Activated CD8-positive, alpha-beta memory T cell treated with anti-CD3 and anti-CD28 coated beads, Interleukin-2, amount 10 ng/mL, durations not matched to agents 7 days and 5 days (primary cell): ENCODE data around the gene FAIM. TPM values are rescaled to one million over a fixed set of nuclear protein-coding genes. Genes with fewer than 3 reads are reported as not detected.

ENCODE experiments used
- ATAC-seq: fragments of 150-1000 bp; cut with Tn5 transposase; one replicate; pipeline ENCODE4 v1.10.0; 2021; ENCODE audit warnings: moderate library complexity
- CTCF ChIA-PET: fragments of 350-600 bp; sonication (Branson Sonifier 250); formaldehyde crosslinking; loops from one replicate; lab custom pipeline; 2021; ENCODE audit warnings: antibody characterized with exemption; lab: Charles Lee
- DNase-seq: peaks from one replicate; pipeline ENCODE4 v3.0.0-alpha.2; 2020
- H3K27ac Mint-ChIP-seq: one replicate; pipeline ENCODE4 v1.8.0; 2021; ENCODE audit warnings: mild to moderate bottlenecking, mixed read lengths
- H3K27me3 Mint-ChIP-seq: one replicate; pipeline ENCODE4 v1.8.0; 2021; ENCODE audit warnings: mixed read lengths
- H3K36me3 Mint-ChIP-seq: one replicate; pipeline ENCODE4 v1.8.0; 2021; ENCODE audit warnings: mild to moderate bottlenecking, mixed read lengths
- H3K4me1 Mint-ChIP-seq: one replicate; pipeline ENCODE4 v1.8.0; 2021; ENCODE audit warnings: mixed read lengths
- H3K4me3 Mint-ChIP-seq: one replicate; pipeline ENCODE4 v1.8.0; 2021; ENCODE audit warnings: mild to moderate bottlenecking, moderate library complexity, mixed read lengths
- H3K9me3 Mint-ChIP-seq: one replicate; pipeline ENCODE4 v1.8.0; 2022; ENCODE audit warnings: low read depth, mixed read lengths
- total RNA-seq, 2 experiments: library from RNA; stranded (reverse); gene quantifications; one replicate each; pipeline ENCODE4 v1.2.3, GENCODE V29; 2021

The FAIM gene
- total RNA-seq, 2 experiments from 2014 or later = 2.2 to 4.7 TPM

GRCh38 chr3:138620431-138620830 is 11.9 kb downstream of the FAIM start:
- no peaks in the 10 kb centered on the region for H3K27me3 Mint-ChIP-seq
- no peak overlapping the region for H3K27ac Mint-ChIP-seq
- no peaks in the 10 kb centered on the region for H3K36me3 Mint-ChIP-seq
- DNase-seq = no peak
- H3K4me1 Mint-ChIP-seq = peaks cover 4% of the 10 kb centered on the region
- CTCF ChIA-PET = interaction anchor here (1.4 kb wide), 1 partner anchor 26 kb away, joined by 3 read pairs; the partner anchor contains the start of gene CEP70
- no peak overlapping the region for H3K4me3 Mint-ChIP-seq
- H3K9me3 Mint-ChIP-seq = no peaks in the 10 kb centered on the region
- ATAC-seq = no peak

- ATAC-seq (no peak), DNase-seq (no peak)
- no peak overlapping the region for H3K4me3 Mint-ChIP-seq
- H3K27ac Mint-ChIP-seq = no peak overlapping the region
- CTCF ChIA-PET = no interaction called here
- H3K9me3 Mint-ChIP-seq = no peaks in the 10 kb centered on the region
- no peaks in the 10 kb centered on the region for H3K36me3 Mint-ChIP-seq
- H3K27me3 Mint-ChIP-seq = no peaks in the 10 kb centered on the region
- peaks cover 4% of the 10 kb centered on the region for H3K4me1 Mint-ChIP-seq
Measured at GRCh38 chr3:138624518-138624917, 15.9 kb downstream of the FAIM start.

- peaks cover 4% of the 10 kb centered on the region for H3K4me1 Mint-ChIP-seq
- H3K9me3 Mint-ChIP-seq = no peaks in the 10 kb centered on the region
- no peak overlapping the region for H3K4me3 Mint-ChIP-seq
- ATAC-seq (no peak), DNase-seq (no peak)
- no peaks in the 10 kb centered on the region for H3K27me3 Mint-ChIP-seq
- no peak overlapping the region for H3K27ac Mint-ChIP-seq
- H3K36me3 Mint-ChIP-seq = no peaks in the 10 kb centered on the region
- CTCF ChIA-PET = interaction anchor here (0.6 to 1.2 kb wide), 3 partner anchors 16 to 290 kb away, joined by 3 to 4 read pairs (median 3); no protein-coding TSS in a partner anchor
Measured at GRCh38 chr3:138625707-138626365, 17.3 kb downstream of the FAIM start.

- H3K4me1 Mint-ChIP-seq = peaks cover 3% of the 10 kb centered on the region
- H3K27me3 Mint-ChIP-seq = no peaks in the 10 kb centered on the region
- no peak overlapping the region for H3K4me3 Mint-ChIP-seq
- H3K9me3 Mint-ChIP-seq = no peaks in the 10 kb centered on the region
- no peak overlapping the region for H3K27ac Mint-ChIP-seq
- no peak for ATAC-seq
- no peaks in the 10 kb centered on the region for H3K36me3 Mint-ChIP-seq
- CTCF ChIA-PET = no interaction called here
- DNase-seq = no peak
Measured at GRCh38 chr3:138629526-138629925, 21.0 kb downstream of the FAIM start.

GRCh38 chr3:138638641-138639040 is 30.1 kb downstream of the FAIM start:
- CTCF ChIA-PET = no interaction called here
- no peak for DNase-seq
- no peak overlapping the region for H3K27ac Mint-ChIP-seq
- peaks cover 2% of the 10 kb centered on the region for H3K36me3 Mint-ChIP-seq
- ATAC-seq = no peak
- peaks cover 4% of the 10 kb centered on the region for H3K9me3 Mint-ChIP-seq
- no peaks in the 10 kb centered on the region for H3K27me3 Mint-ChIP-seq
- H3K4me1 Mint-ChIP-seq = no peaks in the 10 kb centered on the region
- no peak overlapping the region for H3K4me3 Mint-ChIP-seq

GRCh38 chr3:138640537-138640936 is 32.0 kb downstream of the FAIM start:
- Mint-ChIP-seq H3K4me3 (no peak overlapping the region), H3K9me3 (peaks cover 4% of the 10 kb centered on the region), H3K27ac (no peak overlapping the region), H3K36me3 (peaks cover 2% of the 10 kb centered on the region), H3K27me3 (no peaks in the 10 kb centered on the region), H3K4me1 (no peaks in the 10 kb centered on the region)
- DNase-seq = no peak
- CTCF ChIA-PET = no interaction called here
- no peak for ATAC-seq

GRCh38 chr3:138642226-138642926 is 33.8 kb downstream of the FAIM start:
- Mint-ChIP-seq H3K27ac (no peak overlapping the region), H3K36me3 (peaks cover 7% of the 10 kb centered on the region), H3K4me3 (no peak overlapping the region), H3K4me1 (no peaks in the 10 kb centered on the region), H3K9me3 (peaks cover 10% of the 10 kb centered on the region), H3K27me3 (no peaks in the 10 kb centered on the region)
- CTCF ChIA-PET = interaction anchor here (1.2 kb wide), 1 partner anchor 281 kb away, joined by 3 read pairs; no protein-coding TSS in a partner anchor
- no peak for ATAC-seq
- no peak for DNase-seq

GRCh38 chr3:138642927-138643253 is 34.3 kb downstream of the FAIM start:
- CTCF ChIA-PET = no interaction called here
- Mint-ChIP-seq H3K4me3 (no peak overlapping the region), H3K27me3 (no peaks in the 10 kb centered on the region), H3K36me3 (peaks cover 7% of the 10 kb centered on the region), H3K4me1 (no peaks in the 10 kb centered on the region), H3K27ac (no peak overlapping the region), H3K9me3 (peaks cover 11% of the 10 kb centered on the region)
- no peak for DNase-seq
- ATAC-seq = no peak

GRCh38 chr3:138646008-138646407 is 37.4 kb downstream of the FAIM start:
- Mint-ChIP-seq H3K4me3 (no peak overlapping the region), H3K4me1 (no peaks in the 10 kb centered on the region), H3K36me3 (peaks cover 26% of the 10 kb centered on the region), H3K9me3 (peaks cover 9% of the 10 kb centered on the region), H3K27ac (no peak overlapping the region), H3K27me3 (no peaks in the 10 kb centered on the region)
- no peak for ATAC-seq
- DNase-seq = no peak
- CTCF ChIA-PET = no interaction called here

GRCh38 chr3:138646513-138646912 is 37.9 kb downstream of the FAIM start:
- no peaks in the 10 kb centered on the region for H3K27me3 Mint-ChIP-seq
- no peak for DNase-seq
- peaks cover 9% of the 10 kb centered on the region for H3K9me3 Mint-ChIP-seq
- ATAC-seq = no peak
- no peaks in the 10 kb centered on the region for H3K4me1 Mint-ChIP-seq
- H3K27ac Mint-ChIP-seq = no peak overlapping the region
- peaks cover 27% of the 10 kb centered on the region for H3K36me3 Mint-ChIP-seq
- H3K4me3 Mint-ChIP-seq = no peak overlapping the region
- CTCF ChIA-PET = no interaction called here

GRCh38 chr3:138649134-138649533 is 40.6 kb downstream of the FAIM start:
- H3K27ac Mint-ChIP-seq = no peak overlapping the region
- H3K4me3 Mint-ChIP-seq = no peak overlapping the region
- CTCF ChIA-PET = no interaction called here
- H3K9me3 Mint-ChIP-seq = peaks cover 7% of the 10 kb centered on the region
- ATAC-seq (no peak), DNase-seq (no peak)
- peaks cover 27% of the 10 kb centered on the region for H3K36me3 Mint-ChIP-seq
- no peaks in the 10 kb centered on the region for H3K4me1 Mint-ChIP-seq
- no peaks in the 10 kb centered on the region for H3K27me3 Mint-ChIP-seq

GRCh38 chr3:138653567-138653966 is 45.0 kb downstream of the FAIM start:
- H3K27ac Mint-ChIP-seq = no peak overlapping the region

GRCh38 chr3:138657508-138657907 is 48.9 kb downstream of the FAIM start:
- no peaks in the 10 kb centered on the region for H3K27me3 Mint-ChIP-seq
- DNase-seq = no peak
- no peaks in the 10 kb centered on the region for H3K9me3 Mint-ChIP-seq
- CTCF ChIA-PET = interaction anchor here (0.6 kb wide), 1 partner anchor 13 kb away, joined by 3 read pairs; no protein-coding TSS in a partner anchor
- no peaks in the 10 kb centered on the region for H3K4me1 Mint-ChIP-seq
- H3K36me3 Mint-ChIP-seq = peaks cover 4% of the 10 kb centered on the region
- no peak overlapping the region for H3K27ac Mint-ChIP-seq
- no peak for ATAC-seq
- no peak overlapping the region for H3K4me3 Mint-ChIP-seq

More at GRCh38 chr3:138653567-138653966, 45.0 kb downstream of the FAIM start:
- Mint-ChIP-seq H3K9me3 (no peaks in the 10 kb centered on the region), H3K4me1 (no peaks in the 10 kb centered on the region), H3K27me3 (no peaks in the 10 kb centered on the region), H3K36me3 (peaks cover 20% of the 10 kb centered on the region), H3K4me3 (no peak overlapping the region)
- no peak for ATAC-seq
- CTCF ChIA-PET = interaction anchor here (1.1 to 1.4 kb wide), 3 partner anchors 16 to 262 kb away, joined by 3 to 4 read pairs (median 3); partner anchors contain the start of gene CEP70
- DNase-seq = no peak

GRCh38 chr3:138668107-138668506 is 59.5 kb downstream of the FAIM start:
- H3K4me1 Mint-ChIP-seq = no peaks in the 10 kb centered on the region
- no peak for ATAC-seq
- H3K27me3 Mint-ChIP-seq = no peaks in the 10 kb centered on the region
- no peak overlapping the region for H3K27ac Mint-ChIP-seq
- no peak for DNase-seq
- H3K36me3 Mint-ChIP-seq = peaks cover 18% of the 10 kb centered on the region
- CTCF ChIA-PET = no interaction called here
- no peak overlapping the region for H3K4me3 Mint-ChIP-seq
- H3K9me3 Mint-ChIP-seq = no peaks in the 10 kb centered on the region
